ENCODE measurements around the gene TAX1BP3.
"Not testable (repeated sequence)": the region's sequence is repeated elsewhere in the genome, so short reads cannot be mapped to it uniquely, and the experiment has no call there.

Gene TAX1BP3, protein sequence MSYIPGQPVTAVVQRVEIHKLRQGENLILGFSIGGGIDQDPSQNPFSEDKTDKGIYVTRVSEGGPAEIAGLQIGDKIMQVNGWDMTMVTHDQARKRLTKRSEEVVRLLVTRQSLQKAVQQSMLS

DNA sequence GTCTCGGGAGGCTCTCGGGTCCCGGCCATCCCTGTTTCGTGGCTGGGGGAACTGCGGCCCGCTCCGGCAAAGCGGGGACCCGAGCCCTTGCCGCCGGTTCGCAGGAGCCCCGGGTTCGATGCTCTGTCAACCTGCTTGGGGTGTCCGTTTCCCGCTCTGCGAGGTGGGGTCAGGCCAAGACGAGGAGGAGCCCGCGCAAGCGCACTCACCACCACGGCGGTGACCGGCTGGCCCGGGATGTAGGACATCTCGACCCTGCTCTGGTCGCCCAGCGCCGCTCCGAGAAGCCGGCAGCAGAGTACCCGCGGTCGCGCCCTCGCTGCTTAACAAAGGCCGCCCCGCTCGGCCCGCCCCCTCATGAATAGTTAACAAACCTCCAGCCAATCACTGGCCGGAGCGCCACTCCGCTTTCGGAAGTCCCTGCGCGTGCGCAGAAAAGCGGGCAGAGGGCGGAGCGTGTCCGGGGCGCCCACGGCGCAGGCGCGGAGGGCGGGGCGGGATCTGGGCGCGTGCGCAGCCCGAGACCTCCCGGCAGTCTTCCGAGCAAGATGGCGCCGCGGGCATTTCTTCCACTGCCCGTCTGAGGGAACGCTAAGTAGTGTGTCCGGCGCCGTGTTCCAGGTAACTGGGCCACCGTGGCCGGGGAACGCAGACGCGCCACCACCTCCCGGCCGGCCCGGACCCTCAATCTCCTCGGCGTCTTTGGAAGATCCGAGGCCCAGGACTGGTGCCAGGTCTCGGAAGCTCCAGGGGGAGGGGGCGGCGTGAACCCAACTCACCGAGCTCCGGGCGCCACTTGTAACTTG is at the start of gene TAX1BP3, which contains the start of gene EMC6:
TAX1BP3 (minus strand) TSS at position 300 of the 806 bp plus-strand sequence; CDS start at position 248, 52 bp downstream.
EMC6 (plus strand) TSS at position 534 of the 806 bp plus-strand sequence. CDS start 335 bp downstream, outside the sequence.
- peak; percentile 97 for DNase-seq

- DNase-seq: no peak
Measured at GRCh38 chr17:3715296-3715695, 46.9 kb upstream of the TAX1BP3 start.

DNA sequence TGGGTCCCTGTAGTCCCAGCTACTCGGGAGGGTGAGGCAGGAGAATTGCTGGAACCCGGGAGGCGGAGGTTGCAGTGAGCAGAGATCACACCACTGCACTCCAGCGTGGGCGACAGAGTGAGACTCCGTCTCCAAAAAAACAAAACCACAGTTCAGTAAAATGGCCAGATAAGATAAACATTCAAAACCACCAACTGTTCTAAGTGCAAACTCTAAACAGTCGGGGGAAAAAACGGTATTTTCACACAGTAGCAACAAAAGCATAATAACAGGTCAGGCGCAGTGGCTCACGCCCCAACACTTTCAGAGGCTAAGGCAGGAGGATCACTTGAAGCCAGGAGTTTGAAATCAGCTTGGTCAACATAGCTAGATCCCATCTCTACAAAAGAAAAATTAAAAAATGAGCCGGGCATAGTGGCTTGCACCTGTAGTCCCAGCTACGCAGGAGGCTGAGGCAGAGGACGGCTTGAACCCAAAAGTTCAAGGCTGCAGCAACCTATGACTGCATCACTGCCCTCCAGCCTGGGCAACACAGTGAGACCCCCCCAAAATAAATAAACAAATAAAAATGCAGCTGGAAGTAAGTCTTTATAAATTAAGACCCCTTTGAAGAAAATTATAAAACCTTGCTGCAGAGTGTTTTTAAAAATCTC is 44.6 kb upstream of the TAX1BP3 start:
- no peak for DNase-seq

GRCh38 chr17:3710951-3711383 is 42.6 kb upstream of the TAX1BP3 start:
- DNase-seq: no peak

DNA sequence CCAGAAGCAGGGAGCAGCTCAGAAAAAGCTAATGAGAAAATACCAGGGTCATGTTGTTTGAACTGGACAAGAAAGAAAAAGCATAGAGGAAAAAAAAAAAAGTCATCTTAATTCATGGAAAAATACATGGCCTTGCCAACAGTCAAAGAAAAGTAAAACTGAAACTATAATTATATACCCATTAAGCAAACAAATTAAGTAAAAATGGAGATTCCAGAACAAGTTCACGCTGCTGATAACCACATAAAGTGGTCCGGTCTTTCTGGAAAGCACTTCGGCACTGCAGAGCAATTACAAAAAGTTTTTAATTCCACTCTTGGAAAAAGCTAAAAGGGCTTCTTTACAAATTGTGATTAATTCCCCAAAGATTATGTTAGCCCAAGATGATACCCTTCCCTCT is 40.0 kb upstream of the TAX1BP3 start:
- DNase-seq: no peak

DNA sequence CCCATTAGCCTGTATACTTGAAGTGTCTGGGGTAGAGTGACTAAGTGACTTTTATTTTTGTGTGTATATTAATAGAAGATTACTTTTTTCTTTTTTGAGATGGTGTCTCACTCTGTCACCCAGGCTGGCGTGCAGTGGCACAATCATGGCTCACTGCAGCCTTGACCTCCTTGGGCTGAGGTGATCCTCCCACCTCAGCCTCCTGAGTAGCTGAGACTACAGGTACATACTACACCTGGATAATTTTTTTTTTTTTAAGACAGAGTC is 37.3 kb upstream of the TAX1BP3 start:
- not testable (repeated sequence) for DNase-seq

- DNase-seq: no peak
Measured at GRCh38 chr17:3704931-3705717, 36.7 kb upstream of the TAX1BP3 start.

GRCh38 chr17:3702041-3702539 is 33.7 kb upstream of the TAX1BP3 start:
- not testable (repeated sequence) for DNase-seq

DNA sequence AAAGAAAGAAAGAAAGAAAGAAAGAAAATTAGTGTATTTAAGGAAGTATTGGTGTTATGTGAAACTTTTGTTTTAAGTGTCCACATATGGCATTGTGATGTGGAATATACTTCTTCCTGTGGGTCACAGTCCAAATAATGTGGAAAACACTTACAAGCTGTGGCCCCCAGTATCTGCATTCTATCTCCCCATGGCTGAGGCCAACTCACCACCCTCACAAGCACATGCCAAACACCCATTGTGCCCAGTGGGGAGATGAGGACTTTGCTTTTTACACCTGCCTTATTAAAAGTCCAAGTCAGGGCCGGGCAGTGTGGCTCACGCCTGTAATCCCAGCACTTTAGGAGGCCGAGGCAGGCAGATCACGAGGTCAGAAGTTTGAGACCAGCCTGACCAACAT is 31.6 kb upstream of the TAX1BP3 start:
- DNase-seq: no peak

- DNase-seq: no peak
Measured at GRCh38 chr17:3698139-3698538, 29.8 kb upstream of the TAX1BP3 start.

DNA sequence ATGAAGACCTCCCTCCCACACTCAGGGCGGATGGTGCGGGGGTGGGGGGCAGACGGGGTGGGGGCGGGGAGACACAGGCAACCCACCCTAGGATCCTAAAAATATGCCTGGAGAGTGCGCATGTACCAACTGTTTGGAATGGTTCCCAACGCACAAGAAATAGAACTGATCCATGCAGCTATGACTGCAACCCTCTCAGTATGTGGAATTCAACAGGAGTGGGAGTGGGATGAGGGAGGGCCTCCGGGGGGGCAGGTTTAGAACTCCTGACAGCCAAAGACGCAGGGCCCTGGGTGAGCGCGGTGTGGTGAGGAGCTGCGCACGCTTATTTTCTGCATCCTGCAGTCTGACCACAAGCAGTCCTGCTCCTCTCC is 28.7 kb upstream of the TAX1BP3 start:
- DNase-seq: no peak

DNA sequence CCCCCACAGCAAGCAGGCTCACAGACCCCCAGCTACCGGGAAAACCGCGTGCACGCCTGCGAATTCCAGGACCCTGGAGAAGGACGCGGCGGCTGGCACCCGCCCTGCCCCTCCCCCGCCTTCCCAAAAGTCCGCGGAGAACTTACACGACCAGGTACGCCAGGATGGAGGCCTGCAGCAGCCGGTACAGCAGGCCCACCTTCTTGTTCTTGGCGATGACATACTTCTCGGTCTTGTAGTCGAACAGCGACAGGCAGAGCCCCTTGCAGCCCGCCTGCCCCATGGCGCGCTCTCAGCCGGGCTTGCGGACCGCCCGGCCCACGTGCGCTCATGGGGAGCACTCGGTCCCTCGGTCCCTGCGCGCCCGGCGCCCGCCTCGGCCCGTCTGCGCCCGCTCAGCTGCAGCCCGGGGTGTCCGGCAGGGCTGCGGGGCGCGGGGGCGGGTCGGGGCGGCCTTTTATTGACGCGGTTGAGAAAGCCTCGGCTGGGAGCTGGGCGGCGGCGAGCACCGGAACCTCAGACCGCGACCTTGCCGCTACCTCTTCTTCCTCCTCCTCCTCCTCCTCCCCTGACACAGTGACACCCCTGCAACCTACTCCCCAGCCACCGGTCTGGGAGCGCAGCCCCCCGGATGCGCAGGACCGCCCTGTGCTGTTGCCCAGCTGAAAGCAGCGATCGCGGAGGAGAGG is 27.5 kb upstream of the TAX1BP3 start, which contains the start of gene P2RX5:
P2RX5 (minus strand) TSS at position 433 of the 689 bp plus-strand sequence; CDS start at position 283, 150 bp downstream.
- no peak for DNase-seq

GRCh38 chr17:3695129-3695722 is 26.8 kb upstream of the TAX1BP3 start:
- no peak for DNase-seq

- no peak for DNase-seq
Measured at GRCh38 chr17:3693829-3694231, 25.5 kb upstream of the TAX1BP3 start.

DNA sequence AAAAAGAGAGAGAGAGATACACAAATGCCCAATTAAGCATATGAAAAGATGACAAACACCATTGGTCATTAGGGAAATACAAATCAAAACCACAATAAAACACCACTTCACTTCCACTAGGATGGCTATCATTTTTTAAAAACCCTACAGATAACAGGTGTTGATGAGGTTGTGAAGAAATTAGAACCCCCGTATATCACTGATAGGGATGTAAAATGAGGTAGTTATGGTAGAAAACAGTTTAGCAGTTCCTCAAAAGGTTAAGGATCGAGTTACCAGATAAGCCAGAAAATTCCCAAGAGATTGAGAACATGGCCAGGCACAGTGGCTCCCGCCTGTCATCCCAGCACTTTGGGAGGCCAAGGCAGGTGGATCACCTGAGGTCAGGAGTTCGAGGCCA is 24.8 kb upstream of the TAX1BP3 start:
- no peak for DNase-seq

DNA sequence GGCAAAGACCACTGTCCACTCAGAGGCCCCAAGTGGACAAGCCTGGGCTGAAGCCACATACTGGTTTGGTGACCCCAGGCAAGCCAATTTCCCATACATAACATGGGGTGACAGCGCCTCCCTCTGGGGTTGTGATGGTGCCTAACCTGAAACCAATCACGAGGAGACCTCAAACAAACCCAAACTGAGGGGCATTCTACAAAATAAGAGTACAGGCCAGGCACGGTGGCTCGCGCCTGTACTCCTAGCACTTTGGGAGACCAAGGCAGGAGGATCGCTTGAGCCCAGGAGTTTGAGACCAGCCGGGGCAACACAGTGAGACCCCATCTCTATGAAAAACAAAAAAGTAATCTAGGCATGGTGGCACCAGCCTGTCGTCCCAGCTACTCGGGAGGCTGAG is 24.0 kb upstream of the TAX1BP3 start:
- no peak for DNase-seq

GRCh38 chr17:3691617-3692067 is 23.3 kb upstream of the TAX1BP3 start:
- DNase-seq: no peak

DNA sequence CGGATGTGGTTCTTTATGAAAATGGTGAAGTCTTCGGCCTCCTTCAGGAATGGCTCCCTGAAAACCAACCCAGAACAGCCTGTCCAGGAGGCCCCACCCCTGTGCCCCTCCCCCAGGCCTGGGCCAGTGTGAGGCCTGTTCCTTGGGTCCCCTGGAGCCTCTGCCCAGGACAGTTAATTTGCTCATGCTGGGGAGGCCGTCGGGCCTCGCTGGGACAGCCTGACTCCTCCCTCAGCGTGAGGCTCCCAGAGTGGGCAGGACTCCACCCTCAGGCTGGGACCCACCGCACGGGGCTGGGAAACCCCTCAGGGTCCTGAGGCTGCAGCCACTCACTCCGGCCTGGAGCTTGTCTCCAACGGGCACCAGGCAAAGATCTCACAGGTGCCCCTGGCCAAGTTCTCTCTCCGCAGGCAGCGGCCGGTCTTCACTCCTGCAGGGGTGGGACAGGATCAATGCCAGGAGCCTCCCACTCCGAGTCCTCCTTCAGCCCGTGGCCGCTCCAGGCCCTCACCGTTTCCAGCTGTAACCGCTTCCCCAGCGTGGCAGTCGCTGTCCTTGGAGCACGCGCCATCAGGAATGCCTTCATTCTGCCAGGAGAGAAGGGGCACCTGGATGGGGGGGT is 21.8 kb upstream of the TAX1BP3 start:
- DNase-seq: no peak

- DNase-seq: no peak
Measured at GRCh38 chr17:3689262-3690093, 21.1 kb upstream of the TAX1BP3 start.

DNA sequence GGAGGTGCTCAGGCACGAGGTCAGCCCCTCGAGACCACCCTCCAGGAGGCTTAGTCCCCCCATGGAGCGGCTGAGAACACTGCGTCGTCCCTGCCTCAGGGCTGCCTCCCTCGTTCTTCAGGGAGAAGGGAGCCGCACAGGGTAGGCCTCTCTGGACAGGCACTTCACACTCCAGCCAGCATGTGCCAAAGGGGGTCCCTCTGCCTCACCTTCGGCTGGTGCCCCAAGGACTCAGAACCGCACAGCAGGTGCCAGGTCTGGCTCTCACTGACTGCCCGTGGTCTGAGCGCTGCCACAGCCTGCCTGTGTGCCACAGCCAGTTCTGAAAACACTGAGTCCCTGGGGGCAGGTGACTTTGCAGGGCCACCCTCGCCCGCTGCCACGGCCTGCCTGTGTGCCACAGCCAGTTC is 20.5 kb upstream of the TAX1BP3 start:
- DNase-seq: no peak

Data from NCI-H1436 (cell line).